Measurements from ENCODE around the gene CREBBP.

DNA sequence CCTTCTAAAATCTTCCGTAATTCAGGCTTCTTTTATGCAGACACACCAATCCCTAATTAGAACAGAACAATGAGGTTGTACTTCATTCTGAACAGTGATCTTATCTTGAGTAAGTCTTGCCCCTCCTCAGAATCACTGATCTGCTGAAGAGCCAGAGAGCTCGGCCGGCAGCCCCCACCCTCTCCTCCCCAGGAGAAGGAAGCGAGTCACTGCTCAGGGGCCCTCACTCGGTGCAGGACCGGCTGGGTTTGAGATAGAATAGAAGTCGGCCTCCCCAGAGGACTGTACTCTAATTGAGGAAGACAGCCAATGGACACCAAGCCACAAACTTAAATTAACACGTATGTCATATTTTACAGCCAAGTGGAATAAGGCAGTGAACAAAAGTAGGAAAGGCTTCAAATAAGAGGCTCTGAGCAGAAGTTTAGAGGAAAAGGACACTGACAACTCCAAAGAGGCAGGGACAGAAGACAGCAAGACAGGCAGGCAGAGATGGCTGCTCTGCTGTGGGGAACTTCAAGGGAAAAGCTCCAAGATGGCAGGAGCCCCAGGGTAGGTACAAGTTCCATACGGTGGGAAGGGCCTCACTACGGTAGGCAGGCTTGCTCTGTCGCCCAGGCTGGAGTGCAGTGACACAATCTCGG is 18.6 kb downstream of the CREBBP start:
- TF ChIP-seq RAD21 (IDR thresholded peaks at IDR 0.05; ENCODE audit: low read depth): no peak
- no peak for TF ChIP-seq CEBPB (IDR thresholded peaks at IDR 0.05)
- TF ChIP-seq YY1 (IDR thresholded peaks at IDR 0.05; ENCODE audit: low read depth): no peak
- TF ChIP-seq EGR1 (IDR thresholded peaks at IDR 0.05): no peak
- no peak for TF ChIP-seq EP300 (IDR thresholded peaks at IDR 0.05; ENCODE audit: borderline replicate concordance)
- TF ChIP-seq TAF1 (IDR thresholded peaks at IDR 0.05; ENCODE audit: low read depth): no peak
- TF ChIP-seq, protein P1, sequence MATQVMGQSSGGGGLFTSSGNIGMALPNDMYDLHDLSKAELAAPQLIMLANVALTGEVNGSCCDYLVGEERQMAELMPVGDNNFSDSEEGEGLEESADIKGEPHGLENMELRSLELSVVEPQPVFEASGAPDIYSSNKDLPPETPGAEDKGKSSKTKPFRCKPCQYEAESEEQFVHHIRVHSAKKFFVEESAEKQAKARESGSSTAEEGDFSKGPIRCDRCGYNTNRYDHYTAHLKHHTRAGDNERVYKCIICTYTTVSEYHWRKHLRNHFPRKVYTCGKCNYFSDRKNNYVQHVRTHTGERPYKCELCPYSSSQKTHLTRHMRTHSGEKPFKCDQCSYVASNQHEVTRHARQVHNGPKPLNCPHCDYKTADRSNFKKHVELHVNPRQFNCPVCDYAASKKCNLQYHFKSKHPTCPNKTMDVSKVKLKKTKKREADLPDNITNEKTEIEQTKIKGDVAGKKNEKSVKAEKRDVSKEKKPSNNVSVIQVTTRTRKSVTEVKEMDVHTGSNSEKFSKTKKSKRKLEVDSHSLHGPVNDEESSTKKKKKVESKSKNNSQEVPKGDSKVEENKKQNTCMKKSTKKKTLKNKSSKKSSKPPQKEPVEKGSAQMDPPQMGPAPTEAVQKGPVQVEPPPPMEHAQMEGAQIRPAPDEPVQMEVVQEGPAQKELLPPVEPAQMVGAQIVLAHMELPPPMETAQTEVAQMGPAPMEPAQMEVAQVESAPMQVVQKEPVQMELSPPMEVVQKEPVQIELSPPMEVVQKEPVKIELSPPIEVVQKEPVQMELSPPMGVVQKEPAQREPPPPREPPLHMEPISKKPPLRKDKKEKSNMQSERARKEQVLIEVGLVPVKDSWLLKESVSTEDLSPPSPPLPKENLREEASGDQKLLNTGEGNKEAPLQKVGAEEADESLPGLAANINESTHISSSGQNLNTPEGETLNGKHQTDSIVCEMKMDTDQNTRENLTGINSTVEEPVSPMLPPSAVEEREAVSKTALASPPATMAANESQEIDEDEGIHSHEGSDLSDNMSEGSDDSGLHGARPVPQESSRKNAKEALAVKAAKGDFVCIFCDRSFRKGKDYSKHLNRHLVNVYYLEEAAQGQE (IDR thresholded peaks at IDR 0.05; ENCODE audit: low read depth): no peak
- TF ChIP-seq ZBTB7A (IDR thresholded peaks at IDR 0.05; ENCODE audit: low read depth): no peak
- no peak for TF ChIP-seq TEAD4 (IDR thresholded peaks at IDR 0.05)

Data from Ishikawa (cell line).